K562 (cell line): ENCODE results near the gene BMP6. TPM values are rescaled to one million over a fixed set of nuclear protein-coding genes. Genes with fewer than 3 reads are reported as not detected.

ENCODE experiments used
- CUX1 ChIP-seq: fragments of 200-800 bp; sonication (Bioruptor generic); IDR thresholded peaks from 2 replicates; pipeline ENCODE4 v1.6.1; 2016; ENCODE audit warnings: missing genetic modification characterization, missing compliant biosample characterization
- HSF4 ChIP-seq: fragments of 250-450 bp; sonication (Bioruptor Pico); IDR thresholded peaks from 2 replicates; pipeline ENCODE4 v2.1.2; 2022; ENCODE audit warnings: mild to moderate bottlenecking, moderate library complexity, borderline replicate concordance
- SMARCA5 ChIP-seq: fragments of 450-650 bp; IDR thresholded peaks from 2 replicates; pipeline ENCODE4 v1.6.1; 2016
- ZNF184 ChIP-seq: sonication (generic); formaldehyde crosslinking; IDR thresholded peaks from 2 replicates; pipeline ENCODE4 v1.5.0; 2020; ENCODE audit warnings: missing genetic modification reagents
- ZNF239 ChIP-seq: fragments of 250-450 bp; sonication (Bioruptor Pico); IDR thresholded peaks from 2 replicates; pipeline ENCODE4 v1.4.0; 2020; ENCODE audit warnings: mild to moderate bottlenecking
- ZNF436 ChIP-seq: fragments of 250-450, 450-650 bp; sonication (Bioruptor Pico); formaldehyde crosslinking; IDR thresholded peaks from 2 replicates; pipeline ENCODE4 v1.7.0; 2020; ENCODE audit warnings: mild to moderate bottlenecking
- ZNF512 ChIP-seq: IDR thresholded peaks from 2 replicates; pipeline ENCODE4 v1.6.1; 2016; ENCODE audit warnings: missing genetic modification characterization, missing compliant biosample characterization
- polyA plus RNA-seq, 8 experiments: library from polyadenylated mRNA; depleted of rRNA in 4 of 8; stranded (reverse) in 5 of 8; unstranded in 3 of 8; fragments of >200 nt; fragmentation: Nextera tagmentation in 2 of 8; fragmentation: Illumina TruSeq in 1 of 8; extraction: Ambion mirVana in 2 of 8; extraction: Trizol in 1 of 8; gene quantifications; 2 replicates each; pipeline versions ENCODE4 v1.2.1 to v1.2.3, GENCODE V29; 2011 to 2014; ENCODE audit warnings: inconsistent platforms in 1 of 8, missing spikeins in 1 of 8
- total RNA-seq, 7 experiments: library from RNA; depleted of rRNA in 6 of 7; stranded (reverse); fragments of >200 nt in 6 of 7; fragmentation: Illumina TruSeq in 2 of 7; extraction: Trizol in 2 of 7; gene quantifications; 2 replicates each; pipeline versions ENCODE4 v1.2.1 to v1.2.3, GENCODE V29; 2011 to 2021; ENCODE audit warnings: low replicate concordance in 1 of 7
- TF ChIP-seq, protein P1 (sequence below), 2 experiments: fragments of 450-650 bp; formaldehyde crosslinking in 1 of 2; IDR thresholded peaks; 2 replicates each; pipeline versions ENCODE4 v1.4.0 to v1.6.1; 2014 to 2020; ENCODE audit warnings: mild to moderate bottlenecking in 2 of 2, borderline replicate concordance in 1 of 2, low read depth in 1 of 2
- TF ChIP-seq, protein P2 (sequence below): fragments of 250-450 bp; sonication (Bioruptor Pico); IDR thresholded peaks from 2 replicates; pipeline ENCODE4 v1.8.0; 2021; ENCODE audit warnings: mild to moderate bottlenecking, moderate library complexity

Gene BMP6
- total and polyA plus RNA-seq, 9 of the 15 experiments (the other 6 are each of a cell fraction or from before 2014, with no cell fraction given): 0.01 to 0.13 (median 0.06) TPM; not detected in 3

GRCh38 chr6:7680393-7681075, 45.4 kb upstream of the BMP6 start (continued):
- TF ChIP-seq, protein P1, sequence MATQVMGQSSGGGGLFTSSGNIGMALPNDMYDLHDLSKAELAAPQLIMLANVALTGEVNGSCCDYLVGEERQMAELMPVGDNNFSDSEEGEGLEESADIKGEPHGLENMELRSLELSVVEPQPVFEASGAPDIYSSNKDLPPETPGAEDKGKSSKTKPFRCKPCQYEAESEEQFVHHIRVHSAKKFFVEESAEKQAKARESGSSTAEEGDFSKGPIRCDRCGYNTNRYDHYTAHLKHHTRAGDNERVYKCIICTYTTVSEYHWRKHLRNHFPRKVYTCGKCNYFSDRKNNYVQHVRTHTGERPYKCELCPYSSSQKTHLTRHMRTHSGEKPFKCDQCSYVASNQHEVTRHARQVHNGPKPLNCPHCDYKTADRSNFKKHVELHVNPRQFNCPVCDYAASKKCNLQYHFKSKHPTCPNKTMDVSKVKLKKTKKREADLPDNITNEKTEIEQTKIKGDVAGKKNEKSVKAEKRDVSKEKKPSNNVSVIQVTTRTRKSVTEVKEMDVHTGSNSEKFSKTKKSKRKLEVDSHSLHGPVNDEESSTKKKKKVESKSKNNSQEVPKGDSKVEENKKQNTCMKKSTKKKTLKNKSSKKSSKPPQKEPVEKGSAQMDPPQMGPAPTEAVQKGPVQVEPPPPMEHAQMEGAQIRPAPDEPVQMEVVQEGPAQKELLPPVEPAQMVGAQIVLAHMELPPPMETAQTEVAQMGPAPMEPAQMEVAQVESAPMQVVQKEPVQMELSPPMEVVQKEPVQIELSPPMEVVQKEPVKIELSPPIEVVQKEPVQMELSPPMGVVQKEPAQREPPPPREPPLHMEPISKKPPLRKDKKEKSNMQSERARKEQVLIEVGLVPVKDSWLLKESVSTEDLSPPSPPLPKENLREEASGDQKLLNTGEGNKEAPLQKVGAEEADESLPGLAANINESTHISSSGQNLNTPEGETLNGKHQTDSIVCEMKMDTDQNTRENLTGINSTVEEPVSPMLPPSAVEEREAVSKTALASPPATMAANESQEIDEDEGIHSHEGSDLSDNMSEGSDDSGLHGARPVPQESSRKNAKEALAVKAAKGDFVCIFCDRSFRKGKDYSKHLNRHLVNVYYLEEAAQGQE (IDR thresholded peaks at IDR 0.05; ENCODE audit: borderline replicate concordance): no peak
- TF ChIP-seq, protein P1 (CRISPR knock-in tag; IDR thresholded peaks at IDR 0.05; ENCODE audit: low read depth): no peak
- TF ChIP-seq ZNF436 (CRISPR knock-in tag): no peak
- TF ChIP-seq ZNF184 (CRISPR knock-in tag): no peak
- no peak for TF ChIP-seq SMARCA5
- TF ChIP-seq CUX1 (CRISPR knock-in tag): no peak
- TF ChIP-seq HSF4: no peak
- TF ChIP-seq, protein P2, sequence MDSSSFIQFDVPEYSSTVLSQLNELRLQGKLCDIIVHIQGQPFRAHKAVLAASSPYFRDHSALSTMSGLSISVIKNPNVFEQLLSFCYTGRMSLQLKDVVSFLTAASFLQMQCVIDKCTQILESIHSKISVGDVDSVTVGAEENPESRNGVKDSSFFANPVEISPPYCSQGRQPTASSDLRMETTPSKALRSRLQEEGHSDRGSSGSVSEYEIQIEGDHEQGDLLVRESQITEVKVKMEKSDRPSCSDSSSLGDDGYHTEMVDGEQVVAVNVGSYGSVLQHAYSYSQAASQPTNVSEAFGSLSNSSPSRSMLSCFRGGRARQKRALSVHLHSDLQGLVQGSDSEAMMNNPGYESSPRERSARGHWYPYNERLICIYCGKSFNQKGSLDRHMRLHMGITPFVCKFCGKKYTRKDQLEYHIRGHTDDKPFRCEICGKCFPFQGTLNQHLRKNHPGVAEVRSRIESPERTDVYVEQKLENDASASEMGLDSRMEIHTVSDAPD (CRISPR knock-in tag): no peak
- TF ChIP-seq ZNF239: no peak
- TF ChIP-seq ZNF512 (tag): no peak
